HEK293T (cell line): ENCODE results near the gene CLIP4.

Experiments
- CTCF ChIA-PET: fragments of 350-600 bp; formaldehyde crosslinking; extraction: SDS; loops from one replicate; lab custom pipeline; 2021; ENCODE audit warnings: antibody characterized with exemption, inconsistent platforms; lab: Yijun Ruan, JAX
- POLR2A ChIA-PET: fragments of 350-600 bp; formaldehyde crosslinking; extraction: SDS; loops from one replicate; lab custom pipeline; 2020; ENCODE audit warnings: antibody characterized with exemption, inconsistent platforms; lab: Yijun Ruan, JAX
- DNase-seq: peaks from one replicate; pipeline ENCODE4 v3.0.0; 2012; ENCODE audit warnings: mixed read lengths; ENCODE audit errors: extremely low spot score
- ARNT ChIP-seq: fragments of 450-650 bp; IDR thresholded peaks from 2 replicates; pipeline ENCODE4 v1.6.1; 2017; ENCODE audit warnings: mild to moderate bottlenecking
- BHLHE40 ChIP-seq: fragments of 450-650 bp; IDR thresholded peaks from 2 replicates; pipeline ENCODE4 v1.6.1; 2016; ENCODE audit warnings: mild to moderate bottlenecking, moderate library complexity, borderline replicate concordance
- CTBP1 ChIP-seq: fragments of 450-650 bp; IDR thresholded peaks from 2 replicates; pipeline ENCODE4 v1.6.1; 2016; ENCODE audit warnings: borderline replicate concordance
- ELF4 ChIP-seq: fragments of 450-650 bp; IDR thresholded peaks from 2 replicates; pipeline ENCODE4 v1.6.1; 2017; ENCODE audit warnings: antibody characterized with exemption
- FOXA1 ChIP-seq: fragments of 450-650 bp; IDR thresholded peaks from 2 replicates; pipeline ENCODE4 v1.6.1; 2016; ENCODE audit warnings: mild to moderate bottlenecking
- FOXK2 ChIP-seq: fragments of 450-650 bp; IDR thresholded peaks from 2 replicates; pipeline ENCODE4 v1.6.1; 2016; ENCODE audit warnings: mild to moderate bottlenecking
- FOXM1 ChIP-seq: fragments of 450-650 bp; IDR thresholded peaks from 2 replicates; pipeline ENCODE4 v1.6.1; 2017; ENCODE audit warnings: mild to moderate bottlenecking, borderline replicate concordance
- HDGF ChIP-seq: fragments of 450-650 bp; IDR thresholded peaks from 2 replicates; pipeline ENCODE4 v1.6.1; 2017; ENCODE audit warnings: antibody characterized with exemption, borderline replicate concordance
- L3MBTL2 ChIP-seq: fragments of 450-650 bp; conservative IDR thresholded peaks from 2 replicates; pipeline ENCODE4 v1.6.1; 2016; ENCODE audit warnings: mild to moderate bottlenecking
- LEF1 ChIP-seq: fragments of 450-650 bp; IDR thresholded peaks from 2 replicates; pipeline ENCODE4 v1.6.1; 2017; ENCODE audit warnings: mild to moderate bottlenecking, borderline replicate concordance
- NFRKB ChIP-seq: fragments of 450-650 bp; IDR thresholded peaks from 2 replicates; pipeline ENCODE4 v1.6.1; 2016; ENCODE audit warnings: mild to moderate bottlenecking, moderate library complexity
- PKNOX1 ChIP-seq: fragments of 450-650 bp; IDR thresholded peaks from 2 replicates; pipeline ENCODE4 v1.6.1; 2016
- SP1 ChIP-seq: fragments of 450-650 bp; IDR thresholded peaks from 2 replicates; pipeline ENCODE4 v1.6.1; 2017
- SUZ12 ChIP-seq: fragments of 450-650 bp; IDR thresholded peaks from 2 replicates; pipeline ENCODE4 v1.6.1; 2016; ENCODE audit warnings: mild to moderate bottlenecking
- TARDBP ChIP-seq: fragments of 450-650 bp; IDR thresholded peaks from 2 replicates; pipeline ENCODE4 v1.6.1; 2016
- ZNF384 ChIP-seq: fragments of 450-650 bp; IDR thresholded peaks from 2 replicates; pipeline ENCODE4 v1.6.1; 2016

Gene CLIP4

GRCh38 chr2:29143657-29144056 lies 28.4 kb downstream of the CLIP4 start:
- no peak for DNase-seq
- POLR2A ChIA-PET, result no interaction called here
- TF ChIP-seq LEF1 (no peak), L3MBTL2 (no peak), ARNT (no peak), ZNF384 (no peak), CTBP1 (no peak), SP1 (no peak), ELF4 (no peak), FOXA1 (no peak), PKNOX1 (no peak), FOXM1 (no peak), BHLHE40 (no peak), NFRKB (no peak), TARDBP (no peak), FOXK2 (no peak)
- CTCF ChIA-PET, result no interaction called here

GRCh38 chr2:29146197-29146596 lies 31.0 kb downstream of the CLIP4 start:
- no peak for DNase-seq
- CTCF ChIA-PET, result no interaction called here
- POLR2A ChIA-PET, result no interaction called here

GRCh38 chr2:29147963-29148362 lies 32.7 kb downstream of the CLIP4 start:
- TF ChIP-seq SP1 (no peak), PKNOX1 (no peak), FOXM1 (no peak), LEF1 (no peak), FOXA1 (no peak), BHLHE40 (no peak), ZNF384 (no peak), CTBP1 (no peak), NFRKB (no peak), L3MBTL2 (no peak), HDGF (no peak), FOXK2 (no peak), ELF4 (no peak), ARNT (no peak), TARDBP (no peak), SUZ12 (no peak)
- POLR2A ChIA-PET, result no interaction called here
- DNase-seq, result no peak
- CTCF ChIA-PET, result no interaction called here

More at GRCh38 chr2:29146197-29146596, 31.0 kb downstream of the CLIP4 start:
- no peak for TF ChIP-seq SP1
- no peak for TF ChIP-seq TARDBP
- no peak for TF ChIP-seq ARNT
- TF ChIP-seq PKNOX1, result no peak
- no peak for TF ChIP-seq FOXK2
- TF ChIP-seq BHLHE40, result no peak
- no peak for TF ChIP-seq ZNF384
- no peak for TF ChIP-seq NFRKB
- TF ChIP-seq FOXM1, result no peak
- no peak for TF ChIP-seq FOXA1
- TF ChIP-seq ELF4, result no peak
- no peak for TF ChIP-seq HDGF
- no peak for TF ChIP-seq SUZ12

- DNase-seq, result no peak
- ChIA-PET CTCF (no interaction called here), POLR2A (no interaction called here)
- TF ChIP-seq FOXA1 (no peak), SP1 (no peak), NFRKB (no peak), ARNT (no peak), CTBP1 (no peak), PKNOX1 (no peak), ELF4 (no peak), HDGF (no peak), LEF1 (no peak), L3MBTL2 (no peak), ZNF384 (no peak), FOXK2 (no peak), BHLHE40 (no peak), SUZ12 (no peak)
These were observed 39.4 kb downstream of the CLIP4 start for GRCh38 chr2:29154610-29155009.

- ChIA-PET POLR2A (no interaction called here), CTCF (no interaction called here)
- TF ChIP-seq CTBP1 (no peak), ZNF384 (no peak), SP1 (no peak), FOXK2 (no peak), NFRKB (no peak), FOXA1 (no peak)
- no peak for DNase-seq
These were observed 40.4 kb downstream of the CLIP4 start for GRCh38 chr2:29155578-29155977.

GRCh38 chr2:29157131-29157530 lies 41.9 kb downstream of the CLIP4 start:
- DNase-seq, result no peak
- POLR2A ChIA-PET, result no interaction called here
- CTCF ChIA-PET, result no interaction called here
- TF ChIP-seq L3MBTL2 (no peak), LEF1 (no peak), NFRKB (no peak), BHLHE40 (no peak), FOXK2 (no peak), HDGF (no peak), ZNF384 (no peak), FOXA1 (no peak), SUZ12 (no peak), PKNOX1 (no peak), TARDBP (no peak), CTBP1 (no peak), FOXM1 (no peak), ARNT (no peak), ELF4 (no peak), SP1 (no peak)
